ENCODE measurements around the gene UBE2L6. TPM values are rescaled to one million over a fixed set of nuclear protein-coding genes. Genes with fewer than 3 reads are reported as not detected.

The UBE2L6 gene
- polyA plus RNA-seq, 1 donor from 2014 or later, result 88.0 TPM

DNA sequence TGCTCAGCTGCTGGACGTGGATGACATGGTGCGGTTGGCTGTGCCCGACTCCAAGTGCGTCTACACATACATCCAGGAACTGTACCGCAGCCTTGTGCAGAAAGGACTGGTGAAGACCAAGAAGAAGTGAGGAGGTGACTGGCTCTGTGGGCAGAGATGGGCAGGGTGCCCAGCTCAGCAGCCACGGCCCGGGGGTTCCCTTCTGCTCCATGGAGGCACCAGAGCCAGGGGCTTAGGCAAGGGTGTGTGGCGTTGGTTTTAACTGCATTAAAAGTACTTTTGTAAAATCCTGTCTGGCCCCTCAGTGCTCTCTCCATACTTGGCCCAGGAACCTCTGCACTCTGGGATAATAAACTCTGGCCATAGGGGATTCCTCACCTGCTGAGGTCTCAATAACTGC, 17.5 kb downstream of the UBE2L6 start:
- no peaks in the 10 kb centered on the region for H3K79me2 ChIP-seq (replicated peaks; ENCODE audit: insufficient read depth, low read length)
- H3K27me3 ChIP-seq (ENCODE audit: insufficient read depth, low read depth, low read length), result no peaks in the 10 kb centered on the region
- H3F3A ChIP-seq (ENCODE audit: insufficient read depth, low read length, poor library complexity, severe bottlenecking), result no peaks in the 10 kb centered on the region
- no peak overlapping the region for H3K9ac ChIP-seq (ENCODE audit: low read length)
- H3K27ac ChIP-seq (ENCODE audit: low read length), result no peak overlapping the region
- no peak overlapping the region for H3K4me3 ChIP-seq (ENCODE audit: low read length)
- H3K9me3 ChIP-seq (ENCODE audit: low read length), result no peaks in the 10 kb centered on the region
- no peaks in the 10 kb centered on the region for H3K9me2 ChIP-seq (ENCODE audit: insufficient read depth, low read length)
- no peak overlapping the region for H2AFZ ChIP-seq (ENCODE audit: low read depth, low read length)
- H3K36me3 ChIP-seq (ENCODE audit: insufficient read depth, low read length), result no peaks in the 10 kb centered on the region
- TF ChIP-seq, protein P1, sequence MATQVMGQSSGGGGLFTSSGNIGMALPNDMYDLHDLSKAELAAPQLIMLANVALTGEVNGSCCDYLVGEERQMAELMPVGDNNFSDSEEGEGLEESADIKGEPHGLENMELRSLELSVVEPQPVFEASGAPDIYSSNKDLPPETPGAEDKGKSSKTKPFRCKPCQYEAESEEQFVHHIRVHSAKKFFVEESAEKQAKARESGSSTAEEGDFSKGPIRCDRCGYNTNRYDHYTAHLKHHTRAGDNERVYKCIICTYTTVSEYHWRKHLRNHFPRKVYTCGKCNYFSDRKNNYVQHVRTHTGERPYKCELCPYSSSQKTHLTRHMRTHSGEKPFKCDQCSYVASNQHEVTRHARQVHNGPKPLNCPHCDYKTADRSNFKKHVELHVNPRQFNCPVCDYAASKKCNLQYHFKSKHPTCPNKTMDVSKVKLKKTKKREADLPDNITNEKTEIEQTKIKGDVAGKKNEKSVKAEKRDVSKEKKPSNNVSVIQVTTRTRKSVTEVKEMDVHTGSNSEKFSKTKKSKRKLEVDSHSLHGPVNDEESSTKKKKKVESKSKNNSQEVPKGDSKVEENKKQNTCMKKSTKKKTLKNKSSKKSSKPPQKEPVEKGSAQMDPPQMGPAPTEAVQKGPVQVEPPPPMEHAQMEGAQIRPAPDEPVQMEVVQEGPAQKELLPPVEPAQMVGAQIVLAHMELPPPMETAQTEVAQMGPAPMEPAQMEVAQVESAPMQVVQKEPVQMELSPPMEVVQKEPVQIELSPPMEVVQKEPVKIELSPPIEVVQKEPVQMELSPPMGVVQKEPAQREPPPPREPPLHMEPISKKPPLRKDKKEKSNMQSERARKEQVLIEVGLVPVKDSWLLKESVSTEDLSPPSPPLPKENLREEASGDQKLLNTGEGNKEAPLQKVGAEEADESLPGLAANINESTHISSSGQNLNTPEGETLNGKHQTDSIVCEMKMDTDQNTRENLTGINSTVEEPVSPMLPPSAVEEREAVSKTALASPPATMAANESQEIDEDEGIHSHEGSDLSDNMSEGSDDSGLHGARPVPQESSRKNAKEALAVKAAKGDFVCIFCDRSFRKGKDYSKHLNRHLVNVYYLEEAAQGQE (IDR thresholded peaks at IDR 0.05; ENCODE audit: borderline replicate concordance), result no peak
- TF ChIP-seq POLR2AphosphoS5 (IDR thresholded peaks at IDR 0.05), result no peak
- no peak for TF ChIP-seq MXI1 (conservative IDR thresholded peaks at IDR 0.05; ENCODE audit: poor library complexity, severe bottlenecking)
- TF ChIP-seq TAF1 (IDR thresholded peaks at IDR 0.05; ENCODE audit: low read depth), result no peak
- TF ChIP-seq SMC3 (conservative IDR thresholded peaks at IDR 0.05; ENCODE audit: poor library complexity), result no peak
- TF ChIP-seq, protein P2, sequence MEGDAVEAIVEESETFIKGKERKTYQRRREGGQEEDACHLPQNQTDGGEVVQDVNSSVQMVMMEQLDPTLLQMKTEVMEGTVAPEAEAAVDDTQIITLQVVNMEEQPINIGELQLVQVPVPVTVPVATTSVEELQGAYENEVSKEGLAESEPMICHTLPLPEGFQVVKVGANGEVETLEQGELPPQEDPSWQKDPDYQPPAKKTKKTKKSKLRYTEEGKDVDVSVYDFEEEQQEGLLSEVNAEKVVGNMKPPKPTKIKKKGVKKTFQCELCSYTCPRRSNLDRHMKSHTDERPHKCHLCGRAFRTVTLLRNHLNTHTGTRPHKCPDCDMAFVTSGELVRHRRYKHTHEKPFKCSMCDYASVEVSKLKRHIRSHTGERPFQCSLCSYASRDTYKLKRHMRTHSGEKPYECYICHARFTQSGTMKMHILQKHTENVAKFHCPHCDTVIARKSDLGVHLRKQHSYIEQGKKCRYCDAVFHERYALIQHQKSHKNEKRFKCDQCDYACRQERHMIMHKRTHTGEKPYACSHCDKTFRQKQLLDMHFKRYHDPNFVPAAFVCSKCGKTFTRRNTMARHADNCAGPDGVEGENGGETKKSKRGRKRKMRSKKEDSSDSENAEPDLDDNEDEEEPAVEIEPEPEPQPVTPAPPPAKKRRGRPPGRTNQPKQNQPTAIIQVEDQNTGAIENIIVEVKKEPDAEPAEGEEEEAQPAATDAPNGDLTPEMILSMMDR (IDR thresholded peaks at IDR 0.05; ENCODE audit: poor library complexity, severe bottlenecking), result no peak
- TF ChIP-seq EP300 (conservative IDR thresholded peaks at IDR 0.05; ENCODE audit: poor library complexity, severe bottlenecking), result no peak
- no peak for TF ChIP-seq RAD21 (conservative IDR thresholded peaks at IDR 0.05)
- TF ChIP-seq EZH2 (IDR thresholded peaks at IDR 0.05; ENCODE audit: borderline replicate concordance, insufficient read depth, low read length, poor library complexity, severe bottlenecking), result no peak
- H4K20me1 ChIP-seq (ENCODE audit: insufficient read depth), result no peaks in the 10 kb centered on the region
- no peak overlapping the region for H3K4me2 ChIP-seq (ENCODE audit: low read length)

DNA sequence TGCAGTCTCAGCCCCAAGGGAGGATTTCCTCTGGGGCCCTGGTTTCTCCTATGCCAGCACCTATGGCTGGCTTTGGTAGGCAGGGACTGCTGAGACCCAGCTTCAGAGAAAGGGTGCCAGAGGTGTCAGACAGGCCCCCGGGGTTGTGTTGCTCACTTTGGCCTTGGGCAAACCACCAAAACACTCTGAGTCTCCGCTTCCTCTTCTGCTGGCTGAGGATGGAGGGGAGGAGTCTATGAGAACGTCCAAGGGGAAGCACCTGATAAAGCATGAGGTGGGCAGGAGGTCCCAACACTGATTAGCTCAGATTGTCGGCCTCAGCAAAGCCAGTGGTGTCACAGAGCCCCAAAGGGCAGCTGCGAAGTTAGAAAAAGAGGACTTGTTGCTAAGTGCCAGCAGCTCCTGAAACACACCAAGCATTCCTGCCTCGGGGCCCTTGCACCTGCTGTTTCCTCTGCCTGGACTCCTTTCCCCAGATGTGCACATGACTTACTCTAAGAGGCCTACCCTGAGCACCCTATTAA, 19.6 kb downstream of the UBE2L6 start:
- H3K36me3 ChIP-seq (ENCODE audit: insufficient read depth, low read length), result no peaks in the 10 kb centered on the region
- H3K9me3 ChIP-seq (ENCODE audit: low read length), result no peaks in the 10 kb centered on the region
- H3K4me3 ChIP-seq (ENCODE audit: low read length), result no peak overlapping the region
- no peak overlapping the region for H3K27ac ChIP-seq (ENCODE audit: low read length)
- no peak overlapping the region for H3K9ac ChIP-seq (ENCODE audit: low read length)
- H3K4me2 ChIP-seq (ENCODE audit: low read length), result no peak overlapping the region
- TF ChIP-seq, protein P2 (IDR thresholded peaks at IDR 0.05; ENCODE audit: poor library complexity, severe bottlenecking), result no peak
- TF ChIP-seq, protein P1 (IDR thresholded peaks at IDR 0.05; ENCODE audit: borderline replicate concordance), result no peak
- TF ChIP-seq RAD21 (conservative IDR thresholded peaks at IDR 0.05) (no peak), TAF1 (IDR thresholded peaks at IDR 0.05; ENCODE audit: low read depth) (no peak), SMC3 (conservative IDR thresholded peaks at IDR 0.05; ENCODE audit: poor library complexity) (no peak), EP300 (conservative IDR thresholded peaks at IDR 0.05; ENCODE audit: poor library complexity, severe bottlenecking) (no peak), POLR2AphosphoS5 (IDR thresholded peaks at IDR 0.05) (no peak), EZH2 (IDR thresholded peaks at IDR 0.05; ENCODE audit: borderline replicate concordance, insufficient read depth, low read length, poor library complexity, severe bottlenecking) (no peak), MXI1 (conservative IDR thresholded peaks at IDR 0.05; ENCODE audit: poor library complexity, severe bottlenecking) (no peak)
- H4K20me1 ChIP-seq (ENCODE audit: insufficient read depth), result no peaks in the 10 kb centered on the region
- no peak overlapping the region for H2AFZ ChIP-seq (ENCODE audit: low read depth, low read length)
- H3K27me3 ChIP-seq (ENCODE audit: insufficient read depth, low read depth, low read length), result no peaks in the 10 kb centered on the region
- no peaks in the 10 kb centered on the region for H3K9me2 ChIP-seq (ENCODE audit: insufficient read depth, low read length)
- no peaks in the 10 kb centered on the region for H3K79me2 ChIP-seq (replicated peaks; ENCODE audit: insufficient read depth, low read length)
- no peaks in the 10 kb centered on the region for H3F3A ChIP-seq (ENCODE audit: insufficient read depth, low read length, poor library complexity, severe bottlenecking)

All from neural cell (in vitro differentiated cells).